MCF 10A (cell line): ENCODE measurements around the gene TTC36. TPM values are rescaled to one million over a fixed set of nuclear protein-coding genes. Genes with fewer than 3 reads are reported as not detected.

Experiments used
- BruUV-seq: library from RNA; stranded (reverse); fragments of 400-500 nt; replicated peaks from 2 replicates; lab custom pipeline; 2021; lab: Mats Ljungman, UMichigan
- CTCF ChIA-PET: fragments of 300-600 bp; sonication (Branson Sonifier 250); formaldehyde crosslinking; extraction: SDS; loops from one replicate; lab custom pipeline; 2021; ENCODE audit warnings: antibody characterized with exemption, inconsistent platforms; lab: Yijun Ruan, JAX
- POLR2A ChIA-PET: fragments of 300-600, 350-650 bp; sonication (Branson Sonifier 250); formaldehyde crosslinking; extraction: SDS; loops from one replicate; lab custom pipeline; 2020; ENCODE audit warnings: antibody characterized with exemption, inconsistent platforms; lab: Yijun Ruan, JAX
- DNase-seq: peaks from one replicate; pipeline ENCODE4 v3.0.0-alpha.2; 2018; ENCODE audit not compliant: unreplicated experiment
- H3K27ac Mint-ChIP-seq: one replicate; pipeline ENCODE4 v1.8.0; 2022; ENCODE audit warnings: mild to moderate bottlenecking, low read depth, mixed read lengths; ENCODE audit not compliant: unreplicated experiment
- H3K27me3 Mint-ChIP-seq: one replicate; pipeline ENCODE4 v1.8.0; 2022; ENCODE audit warnings: mixed read lengths; ENCODE audit not compliant: insufficient read depth, unreplicated experiment
- H3K36me3 Mint-ChIP-seq: one replicate; pipeline ENCODE4 v1.8.0; 2022; ENCODE audit warnings: mild to moderate bottlenecking, moderate library complexity, mixed read lengths; ENCODE audit not compliant: insufficient read depth, unreplicated experiment
- H3K4me1 Mint-ChIP-seq: one replicate; pipeline ENCODE4 v1.8.0; 2022; ENCODE audit warnings: mixed read lengths; ENCODE audit not compliant: insufficient read depth, unreplicated experiment
- H3K4me3 Mint-ChIP-seq: one replicate; pipeline ENCODE4 v1.8.0; 2022; ENCODE audit warnings: mild to moderate bottlenecking, moderate library complexity, mixed read lengths; ENCODE audit not compliant: unreplicated experiment
- H3K9me3 Mint-ChIP-seq: one replicate; pipeline ENCODE4 v1.8.0; 2022; ENCODE audit warnings: mixed read lengths; ENCODE audit not compliant: unreplicated experiment
- intact Hi-C: fragments of 100-400 bp; cut with micrococcal nuclease; formaldehyde crosslinking; loops from 2 replicates; pipeline ENCODE4 v1.14.1; 2022
- total RNA-seq: library from RNA; stranded (reverse); gene quantifications from 2 replicates; pipeline ENCODE4 v1.2.3, GENCODE V29; 2022
- TF ChIP-seq, protein P1 (sequence below): fragments of 200-600 bp; IDR thresholded peaks from one replicate; pipeline ENCODE4 v1.8.0; 2022; ENCODE audit warnings: antibody characterized with exemption, mild to moderate bottlenecking; ENCODE audit not compliant: unreplicated experiment

Gene TTC36
- total RNA-seq, 1 experiment from 2014 or later, result 0.63 TPM

DNA sequence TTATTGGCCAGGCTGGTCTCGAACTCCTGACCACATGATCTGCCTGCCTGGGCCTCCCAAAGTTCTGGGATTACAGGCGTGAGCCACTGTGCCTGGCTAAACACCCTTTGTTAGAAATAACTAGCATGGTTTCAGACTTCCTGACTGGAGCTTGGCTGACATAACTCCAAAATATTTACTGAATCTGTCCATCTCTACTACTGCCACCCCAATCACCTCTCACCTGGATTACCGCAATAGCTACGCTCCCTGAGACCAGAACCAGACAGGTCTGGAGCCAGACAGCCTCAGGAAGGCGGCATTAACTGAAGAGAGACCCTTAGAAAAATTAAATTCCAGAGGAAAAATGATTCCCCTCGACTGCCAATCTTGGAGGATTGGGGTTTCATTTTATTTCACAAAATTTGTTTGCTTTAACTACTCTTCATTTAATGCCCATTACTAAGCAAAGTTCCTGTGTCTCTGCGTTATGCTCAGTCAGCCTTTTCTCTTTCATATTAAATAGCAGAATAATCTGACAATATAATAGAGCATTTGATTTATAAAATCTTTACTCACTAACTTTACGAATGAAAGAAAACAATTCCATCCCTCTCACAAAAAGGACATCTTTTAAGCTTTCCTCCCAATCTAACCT lies 16.9 kb downstream of the TTC36 start:
- no peak for DNase-seq
- Mint-ChIP-seq H3K4me1 (no peaks in the 10 kb centered on the region), H3K27ac (no peak overlapping the region), H3K4me3 (no peak overlapping the region), H3K9me3 (no peaks in the 10 kb centered on the region), H3K27me3 (no peaks in the 10 kb centered on the region), H3K36me3 (peaks cover 10% of the 10 kb centered on the region)
- BruUV-seq, result no TSS peak
- ChIA-PET CTCF (interaction anchor here (0.5 to 0.7 kb wide), 2 partner anchors 44 to 779 kb away, joined by 3 read pairs; no protein-coding TSS in a partner anchor), POLR2A (no interaction called here)
- intact Hi-C loops, result no loop called here
- TF ChIP-seq, protein P1, sequence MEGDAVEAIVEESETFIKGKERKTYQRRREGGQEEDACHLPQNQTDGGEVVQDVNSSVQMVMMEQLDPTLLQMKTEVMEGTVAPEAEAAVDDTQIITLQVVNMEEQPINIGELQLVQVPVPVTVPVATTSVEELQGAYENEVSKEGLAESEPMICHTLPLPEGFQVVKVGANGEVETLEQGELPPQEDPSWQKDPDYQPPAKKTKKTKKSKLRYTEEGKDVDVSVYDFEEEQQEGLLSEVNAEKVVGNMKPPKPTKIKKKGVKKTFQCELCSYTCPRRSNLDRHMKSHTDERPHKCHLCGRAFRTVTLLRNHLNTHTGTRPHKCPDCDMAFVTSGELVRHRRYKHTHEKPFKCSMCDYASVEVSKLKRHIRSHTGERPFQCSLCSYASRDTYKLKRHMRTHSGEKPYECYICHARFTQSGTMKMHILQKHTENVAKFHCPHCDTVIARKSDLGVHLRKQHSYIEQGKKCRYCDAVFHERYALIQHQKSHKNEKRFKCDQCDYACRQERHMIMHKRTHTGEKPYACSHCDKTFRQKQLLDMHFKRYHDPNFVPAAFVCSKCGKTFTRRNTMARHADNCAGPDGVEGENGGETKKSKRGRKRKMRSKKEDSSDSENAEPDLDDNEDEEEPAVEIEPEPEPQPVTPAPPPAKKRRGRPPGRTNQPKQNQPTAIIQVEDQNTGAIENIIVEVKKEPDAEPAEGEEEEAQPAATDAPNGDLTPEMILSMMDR, result no peak

DNA sequence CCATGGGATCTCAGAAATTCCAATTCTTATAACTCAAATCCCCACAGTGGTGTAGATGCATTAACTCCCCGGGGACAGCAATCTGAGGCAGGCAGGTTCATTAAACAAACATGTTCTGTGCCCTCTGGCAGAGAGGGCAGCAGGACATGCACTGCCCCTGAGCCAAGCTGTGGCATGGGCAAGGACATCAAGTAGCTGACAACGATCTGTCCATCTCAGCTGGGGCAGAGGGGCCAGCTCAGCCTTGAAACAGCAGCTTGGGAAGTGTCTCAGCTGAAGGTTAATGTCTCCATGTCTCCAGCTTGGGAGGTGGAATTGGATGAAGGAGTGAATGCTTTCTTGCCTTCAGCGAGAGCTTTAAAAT lies 17.4 kb downstream of the TTC36 start:
- Mint-ChIP-seq H3K27me3 (no peaks in the 10 kb centered on the region), H3K27ac (no peak overlapping the region), H3K36me3 (peaks cover 13% of the 10 kb centered on the region), H3K4me3 (no peak overlapping the region), H3K9me3 (no peaks in the 10 kb centered on the region), H3K4me1 (no peaks in the 10 kb centered on the region)
- intact Hi-C loops, result no loop called here
- ChIA-PET POLR2A (no interaction called here), CTCF (interaction anchor here (0.5 kb wide), 1 partner anchor 778 kb away, joined by 3 read pairs; no protein-coding TSS in a partner anchor)
- no TSS peak for BruUV-seq
- DNase-seq, result no peak
- TF ChIP-seq, protein P1, result no peak

DNA sequence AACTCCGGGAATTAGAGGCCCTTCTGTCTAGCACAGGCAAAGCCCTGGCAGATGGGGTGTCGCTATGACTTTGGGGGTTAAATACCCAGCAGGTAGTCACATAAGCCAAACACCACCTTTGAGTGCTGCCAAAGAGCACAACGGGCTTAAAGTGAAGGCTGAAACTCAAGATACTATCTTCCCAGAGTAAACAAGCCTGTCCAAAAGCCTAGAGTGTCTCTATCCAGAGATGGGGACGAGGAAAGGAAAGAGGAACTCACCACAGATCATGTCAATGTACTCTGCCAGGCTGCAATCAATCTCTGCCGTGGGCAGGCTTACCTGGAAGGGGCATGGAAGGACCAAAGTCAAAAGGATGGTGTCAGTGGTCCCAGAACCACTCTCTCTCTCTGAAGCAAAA lies 18.3 kb downstream of the TTC36 start:
- ChIA-PET POLR2A (interaction anchor here (1.0 kb wide), 1 partner anchor 11 kb away, joined by 3 read pairs; no protein-coding TSS in a partner anchor), CTCF (no interaction called here)
- Mint-ChIP-seq H3K4me3 (no peak overlapping the region), H3K9me3 (no peaks in the 10 kb centered on the region), H3K4me1 (no peaks in the 10 kb centered on the region), H3K27ac (no peak overlapping the region), H3K36me3 (peaks cover 16% of the 10 kb centered on the region), H3K27me3 (no peaks in the 10 kb centered on the region)
- intact Hi-C loops, result no loop called here
- BruUV-seq, result no TSS peak
- no peak for DNase-seq
- TF ChIP-seq, protein P1, result no peak

DNA sequence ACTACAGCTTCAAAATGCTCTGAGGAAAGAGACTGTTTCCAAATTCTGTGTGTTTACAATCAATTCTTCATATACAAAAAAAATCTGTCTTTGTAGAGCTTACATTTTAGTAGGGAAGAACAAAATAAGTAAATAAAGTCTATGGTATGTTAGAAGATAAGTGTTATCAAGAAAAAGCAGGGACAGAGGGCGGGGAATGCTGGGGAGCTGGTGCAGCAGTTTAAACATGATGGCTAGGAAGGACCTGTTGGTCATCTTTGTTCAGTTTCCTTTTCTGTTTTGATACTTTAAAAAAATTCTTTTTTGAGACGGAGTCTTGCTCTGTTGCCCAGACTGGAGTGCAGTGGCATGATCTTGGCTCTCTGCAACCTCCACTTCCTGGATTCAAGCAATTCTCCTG lies 19.9 kb downstream of the TTC36 start:
- CTCF ChIA-PET, result interaction anchor here (0.7 kb wide), 2 partner anchors 118 to 450 kb away, joined by 3 read pairs; no protein-coding TSS in a partner anchor
- Mint-ChIP-seq H3K9me3 (no peaks in the 10 kb centered on the region), H3K27ac (no peak overlapping the region), H3K36me3 (peaks cover 32% of the 10 kb centered on the region), H3K4me1 (no peaks in the 10 kb centered on the region), H3K27me3 (no peaks in the 10 kb centered on the region), H3K4me3 (no peak overlapping the region)
- POLR2A ChIA-PET, result no interaction called here
- DNase-seq, result no peak
- BruUV-seq, result no TSS peak
- TF ChIP-seq, protein P1, result no peak
- intact Hi-C loops, result no loop called here
